ENCODE measurements around the gene TUBB3. TPM values are rescaled to one million over a fixed set of nuclear protein-coding genes. Genes with fewer than 3 reads are reported as not detected.

The TUBB3 gene
- total RNA-seq, 4 donors from 2014 or later, result 5.3 to 11.8 (median 9.1) TPM

GRCh38 chr16:89895482-89896250 lies 27.5 kb upstream of the TUBB3 start:
- WGBS, 2 donors (ENCODE audit: low coverage in 1 of 2), result 85 to 91% methylated on average over 13 to 18 of the region's 26 CpGs
- H3K27ac ChIP-seq, result no peak overlapping the region
- H3K36me3 ChIP-seq, result peaks cover 0 to 100% of the 10 kb centered on the region in 2 donors
- H3K4me3 ChIP-seq, result no peak overlapping the region
- TF ChIP-seq CTCF (IDR thresholded peaks at IDR 0.05) (no peak), EP300 (IDR thresholded peaks at IDR 0.05) (no peak), POLR2AphosphoS5 (IDR thresholded peaks at IDR 0.05) (no peak), POLR2A (IDR thresholded peaks at IDR 0.05) (no peak)
- no peak for ATAC-seq
- H3K9me3 ChIP-seq, result no peaks in the 10 kb centered on the region
- no peaks in the 10 kb centered on the region for H3K4me1 ChIP-seq
- H3K27me3 ChIP-seq, result no peaks in the 10 kb centered on the region

GRCh38 chr16:89897204-89897603 lies 25.9 kb upstream of the TUBB3 start:
- peaks cover 0 to 91% of the 10 kb centered on the region in 2 donors for H3K36me3 ChIP-seq
- H3K9me3 ChIP-seq, result no peaks in the 10 kb centered on the region
- no peaks in the 10 kb centered on the region for H3K27me3 ChIP-seq
- TF ChIP-seq POLR2A (IDR thresholded peaks at IDR 0.05) (no peak), CTCF (IDR thresholded peaks at IDR 0.05) (no peak), POLR2AphosphoS5 (IDR thresholded peaks at IDR 0.05) (no peak), EP300 (IDR thresholded peaks at IDR 0.05) (no peak)
- 92 to 95% methylated on average over 7 to 11 of the region's 11 CpGs for WGBS, 2 donors (ENCODE audit: low coverage in 1 of 2)
- H3K4me1 ChIP-seq, result no peaks in the 10 kb centered on the region
- no peak overlapping the region for H3K27ac ChIP-seq
- H3K4me3 ChIP-seq, result no peak overlapping the region
- no peak for ATAC-seq

GRCh38 chr16:89898201-89898967 lies 24.8 kb upstream of the TUBB3 start:
- no peak for ATAC-seq
- 90 to 100% methylated on average over 2 to 26 of the region's 36 CpGs for WGBS, 2 donors (ENCODE audit: low coverage in 1 of 2)

GRCh38 chr16:89899879-89900481 lies 23.2 kb upstream of the TUBB3 start:
- no peak for ATAC-seq
- 87 to 91% methylated on average over 12 to 20 of the region's 20 CpGs for WGBS, 2 donors (ENCODE audit: low coverage in 1 of 2)
- peaks cover 0 to 90% of the 10 kb centered on the region in 2 donors for H3K36me3 ChIP-seq
- H3K4me3 ChIP-seq, result no peak overlapping the region
- H3K27ac ChIP-seq, result no peak overlapping the region
- no peaks in the 10 kb centered on the region for H3K9me3 ChIP-seq
- TF ChIP-seq CTCF (IDR thresholded peaks at IDR 0.05) (no peak), POLR2A (IDR thresholded peaks at IDR 0.05) (no peak), EP300 (IDR thresholded peaks at IDR 0.05) (no peak), POLR2AphosphoS5 (IDR thresholded peaks at IDR 0.05) (no peak)
- H3K27me3 ChIP-seq, result no peaks in the 10 kb centered on the region
- no peaks in the 10 kb centered on the region for H3K4me1 ChIP-seq

More at GRCh38 chr16:89898201-89898967, 24.8 kb upstream of the TUBB3 start:
- H3K4me1 ChIP-seq, result no peaks in the 10 kb centered on the region
- peaks cover 0 to 90% of the 10 kb centered on the region in 2 donors for H3K36me3 ChIP-seq
- H3K27ac ChIP-seq, result no peak overlapping the region
- H3K27me3 ChIP-seq, result no peaks in the 10 kb centered on the region
- TF ChIP-seq EP300 (IDR thresholded peaks at IDR 0.05) (no peak), POLR2A (IDR thresholded peaks at IDR 0.05) (no peak)
- no peak overlapping the region for H3K4me3 ChIP-seq
- no peaks in the 10 kb centered on the region for H3K9me3 ChIP-seq

GRCh38 chr16:89900885-89901284 lies 22.3 kb upstream of the TUBB3 start:
- Histone ChIP-seq H3K4me3 (no peak overlapping the region), H3K27me3 (no peaks in the 10 kb centered on the region), H3K4me1 (no peaks in the 10 kb centered on the region), H3K36me3 (peaks cover 0 to 90% of the 10 kb centered on the region in 2 donors), H3K27ac (no peak overlapping the region), H3K9me3 (no peaks in the 10 kb centered on the region)
- TF ChIP-seq EP300 (IDR thresholded peaks at IDR 0.05), result no peak
- TF ChIP-seq CTCF (IDR thresholded peaks at IDR 0.05), result no peak
- TF ChIP-seq POLR2AphosphoS5 (IDR thresholded peaks at IDR 0.05), result no peak
- no peak for TF ChIP-seq POLR2A (IDR thresholded peaks at IDR 0.05)
- 88% methylated on average over 3 of the region's 17 CpGs; no CpG with 5 or more reads in 1 of the 2 donors for WGBS, 2 donors (ENCODE audit: low coverage in 1 of 2)
- ATAC-seq, result no peak

Data from gastroesophageal sphincter (tissue), 4 donors.